PC-3 (cell line): ENCODE measurements around the gene SRI. TPM values are rescaled to one million over a fixed set of nuclear protein-coding genes. Genes with fewer than 3 reads are reported as not detected.
"Not testable (repeated sequence)": the region's sequence is repeated elsewhere in the genome, so short reads cannot be mapped to it uniquely, and the experiment has no call there.

Experiments used
- ATAC-seq: fragments of 200-7000 bp; cut with Tn5 transposase; 2 replicates; pipeline ENCODE4 v1.9.1; 2020; ENCODE audit warnings: mild to moderate bottlenecking, moderate library complexity
- BruUV-seq: library from RNA; stranded (reverse); fragments of 400-500 nt; replicated peaks from 2 replicates; lab custom pipeline; 2021; lab: Mats Ljungman, UMichigan
- CTCF ChIA-PET: fragments of 300-600 bp; sonication (Branson Sonifier 250); formaldehyde crosslinking; loops from one replicate; lab custom pipeline; 2022; ENCODE audit warnings: antibody characterized with exemption; lab: Charles Lee
- POLR2A ChIA-PET: fragments of 300-600 bp; sonication (Branson Sonifier 250); formaldehyde crosslinking; loops from one replicate; lab custom pipeline; 2022; ENCODE audit warnings: antibody characterized with exemption; ENCODE audit not compliant: unreplicated experiment; lab: Charles Lee
- DNase-seq: peaks from one replicate; pipeline ENCODE4 v3.0.0-alpha.2; 2015
- H2AFZ ChIP-seq: fragments of 300-600 bp; sonication (generic); 2 replicates; pipeline ENCODE4 v1.6.0; 2016; ENCODE audit warnings: antibody characterized with exemption, low read length
- H3F3A ChIP-seq: fragments of 300-600 bp; sonication (generic); one replicate; pipeline ENCODE4 v1.6.0; 2017; ENCODE audit warnings: antibody characterized with exemption, low read length, control low read depth, mild to moderate bottlenecking; ENCODE audit not compliant: unreplicated experiment
- H3K27ac ChIP-seq: fragments of 300-600 bp; sonication (generic); 2 replicates; pipeline ENCODE4 v1.5.1; 2016; ENCODE audit warnings: mild to moderate bottlenecking, low read length
- H3K27me3 ChIP-seq: fragments of 300-600 bp; sonication (generic); 2 replicates; pipeline ENCODE4 v1.6.1; 2016; ENCODE audit warnings: low read length, mixed read lengths
- H3K36me3 ChIP-seq: fragments of 300-600 bp; sonication (generic); 2 replicates; pipeline ENCODE4 v1.6.1; 2016; ENCODE audit warnings: low read depth, mixed run types, low read length, mixed read lengths
- H3K4me1 ChIP-seq: fragments of 300-600 bp; sonication (generic); 2 replicates; pipeline ENCODE4 v1.5.1; 2016; ENCODE audit warnings: low read length; ENCODE audit not compliant: insufficient read depth
- H3K4me2 ChIP-seq: fragments of 300-600 bp; sonication (generic); 2 replicates; pipeline ENCODE4 v1.6.0; 2016; ENCODE audit warnings: low read length
- H3K4me3 ChIP-seq: fragments of 300-600 bp; sonication (generic); 2 replicates; pipeline ENCODE4 v1.5.1; 2016; ENCODE audit warnings: mild to moderate bottlenecking, low read length, mixed read lengths
- H3K79me2 ChIP-seq: fragments of 300-600 bp; sonication (generic); 2 replicates; pipeline ENCODE4 v1.6.1; 2017; ENCODE audit warnings: low read length, mixed read lengths
- H3K9ac ChIP-seq: fragments of 300-600 bp; sonication (generic); 2 replicates; pipeline ENCODE4 v1.6.0; 2016; ENCODE audit warnings: mild to moderate bottlenecking, low read length
- H3K9me2 ChIP-seq: fragments of 300-600 bp; sonication (generic); replicated peaks from 2 replicates; pipeline ENCODE4 v1.6.1; 2016; ENCODE audit warnings: mixed run types, low read length, mixed read lengths
- H3K9me3 ChIP-seq: fragments of 300-600 bp; sonication (generic); 2 replicates; pipeline ENCODE4 v1.6.1; 2016; ENCODE audit warnings: low read length, mixed read lengths
- H4K20me1 ChIP-seq: fragments of 300-600 bp; sonication (generic); 2 replicates; pipeline ENCODE4 v1.6.1; 2016; ENCODE audit warnings: low read length, mixed read lengths
- CTCF ChIP-seq: fragments of 300-600 bp; sonication (generic); conservative IDR thresholded peaks from 2 replicates; pipeline ENCODE4 v1.5.1; 2017; ENCODE audit warnings: antibody characterized with exemption, low read depth, mild to moderate bottlenecking, low read length
- EZH2 ChIP-seq: fragments of 300-600 bp; sonication (generic); IDR thresholded peaks from one replicate; pipeline ENCODE4 v1.6.1; 2017; ENCODE audit warnings: antibody characterized with exemption, mild to moderate bottlenecking, low read length; ENCODE audit not compliant: unreplicated experiment
- EZH2phosphoT487 ChIP-seq: fragments of 300-600 bp; sonication (generic); IDR thresholded peaks from 2 replicates; pipeline ENCODE4 v1.6.1; 2018; ENCODE audit warnings: mild to moderate bottlenecking, antibody characterized with exemption, low read length, borderline replicate concordance
- intact Hi-C: fragments of 100-400 bp; cut with micrococcal nuclease; formaldehyde crosslinking; loops from 2 replicates; pipeline ENCODE4 v1.9.0; 2023
- total RNA-seq: library from RNA; depleted of rRNA; stranded (reverse); fragments of >200 nt; gene quantifications from 2 replicates; pipeline ENCODE4 v1.2.3, GENCODE V29; 2014

SRI gene
- total RNA-seq, 1 experiment from 2014 or later: 151 TPM

DNA sequence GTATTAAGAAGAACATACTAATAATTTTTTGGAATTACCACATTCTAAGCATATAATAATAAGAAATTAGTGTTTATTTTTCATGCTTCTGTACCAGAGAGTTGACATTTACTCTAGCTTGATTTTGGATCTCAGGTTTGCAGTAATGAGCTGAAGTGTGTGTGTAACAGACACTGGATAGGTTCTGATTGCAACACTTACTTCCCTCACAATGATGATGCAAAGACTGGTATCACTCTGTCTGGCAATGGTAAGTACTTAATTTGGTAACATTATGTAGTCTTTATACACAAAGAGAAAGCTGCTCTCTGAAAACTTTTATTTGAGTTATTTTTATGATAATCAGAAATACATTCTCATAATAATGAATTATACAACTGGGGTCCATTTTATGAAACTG, 54.1 kb downstream of the SRI start:
- no peak overlapping the region for H3K9ac ChIP-seq
- BruUV-seq: no TSS peak
- H3K27me3 ChIP-seq: no peaks in the 10 kb centered on the region
- no peak for ATAC-seq
- H3F3A ChIP-seq: no peaks in the 10 kb centered on the region
- H3K79me2 ChIP-seq: no peaks in the 10 kb centered on the region
- intact Hi-C loops: loop anchor here (10.0 kb wide), 1 partner anchor 661 kb away; no protein-coding TSS in a partner anchor
- no peaks in the 10 kb centered on the region for H4K20me1 ChIP-seq
- H2AFZ ChIP-seq: no peak overlapping the region
- H3K27ac ChIP-seq: no peak overlapping the region
- no peaks in the 10 kb centered on the region for H3K36me3 ChIP-seq
- TF ChIP-seq CTCF: no peak
- TF ChIP-seq EZH2phosphoT487: no peak
- TF ChIP-seq EZH2: no peak
- H3K9me3 ChIP-seq: no peaks in the 10 kb centered on the region
- H3K4me2 ChIP-seq: no peak overlapping the region
- H3K4me1 ChIP-seq: no peaks in the 10 kb centered on the region
- POLR2A ChIA-PET: no interaction called here
- no peak overlapping the region for H3K4me3 ChIP-seq
- CTCF ChIA-PET: no interaction called here
- H3K9me2 ChIP-seq: no peaks in the 10 kb centered on the region
- DNase-seq: no peak

GRCh38 chr7:88159741-88160140, 60.1 kb downstream of the SRI start:
- BruUV-seq, H3K4me2 ChIP-seq, H4K20me1 ChIP-seq, POLR2A ChIA-PET, H3K4me1 ChIP-seq, H3K9ac ChIP-seq, H3K27ac ChIP-seq, H3K36me3 ChIP-seq, H2AFZ ChIP-seq, H3K9me2 ChIP-seq, H3K9me3 ChIP-seq, H3K79me2 ChIP-seq, DNase-seq, H3F3A ChIP-seq, CTCF ChIA-PET, ATAC-seq, H3K27me3 ChIP-seq, H3K4me3 ChIP-seq: not testable (repeated sequence)
- intact Hi-C loops: loop anchor here (10.0 kb wide), 1 partner anchor 655 kb away; no protein-coding TSS in a partner anchor

DNA sequence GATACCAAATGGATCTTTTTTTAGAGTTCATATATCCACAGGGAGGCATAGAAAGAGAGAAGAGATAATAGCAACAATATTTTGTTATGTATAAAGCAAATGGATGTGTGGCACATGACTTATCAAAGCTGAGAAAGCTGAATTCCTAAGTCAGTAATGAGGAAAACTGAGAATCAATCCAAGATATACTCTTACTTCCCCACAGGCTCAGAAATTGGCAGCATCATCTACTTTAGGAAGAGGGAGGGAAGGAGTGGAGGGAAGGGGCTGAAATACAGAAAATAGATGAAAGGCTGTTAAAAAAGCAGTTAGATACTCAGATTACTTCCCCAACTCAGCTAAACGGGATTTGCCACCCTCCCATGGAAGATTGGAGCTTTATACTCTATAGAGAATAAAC, 63.5 kb downstream of the SRI start:
- no TSS peak for BruUV-seq
- H3K36me3 ChIP-seq: no peaks in the 10 kb centered on the region
- H3K79me2 ChIP-seq: no peaks in the 10 kb centered on the region
- no peaks in the 10 kb centered on the region for H3K9me2 ChIP-seq
- no peak overlapping the region for H2AFZ ChIP-seq
- POLR2A ChIA-PET: no interaction called here
- H3K4me2 ChIP-seq: no peak overlapping the region
- intact Hi-C loops: no loop called here
- DNase-seq (no peak), ATAC-seq (no peak)
- no peak for TF ChIP-seq EZH2
- CTCF ChIA-PET: no interaction called here
- H3K27ac ChIP-seq: no peak overlapping the region
- H3K4me1 ChIP-seq: no peaks in the 10 kb centered on the region
- H3K4me3 ChIP-seq: no peak overlapping the region
- H3K27me3 ChIP-seq: no peaks in the 10 kb centered on the region
- no peaks in the 10 kb centered on the region for H3F3A ChIP-seq
- no peaks in the 10 kb centered on the region for H3K9me3 ChIP-seq
- no peaks in the 10 kb centered on the region for H4K20me1 ChIP-seq
- H3K9ac ChIP-seq: no peak overlapping the region

DNA sequence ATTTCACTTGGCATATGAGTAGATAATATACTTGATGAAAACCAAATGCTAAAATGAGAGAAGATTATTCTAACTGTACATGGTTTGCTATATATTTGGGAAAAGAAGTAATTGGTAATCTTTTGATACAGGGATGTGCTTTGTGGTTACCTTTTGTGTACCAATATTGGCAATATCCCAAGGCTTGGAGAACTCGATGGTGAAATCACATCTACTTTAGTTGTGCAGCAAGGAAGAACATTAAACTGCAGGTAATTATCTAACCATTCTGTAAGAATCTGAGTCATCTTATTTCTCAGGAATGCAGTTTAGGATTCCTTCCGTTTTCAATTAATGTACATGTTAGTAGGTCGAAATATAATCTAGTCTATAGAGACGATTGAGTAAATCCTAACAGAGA, 64.1 kb downstream of the SRI start:
- no peak for ATAC-seq
- H3K4me3 ChIP-seq: no peak overlapping the region
- POLR2A ChIA-PET: no interaction called here

More for the DNA sequence above, 64.1 kb downstream of the SRI start:
- no peaks in the 10 kb centered on the region for H3K36me3 ChIP-seq
- TF ChIP-seq EZH2 (no peak), EZH2phosphoT487 (no peak), CTCF (no peak)
- H3K79me2 ChIP-seq: no peaks in the 10 kb centered on the region
- no peaks in the 10 kb centered on the region for H3K4me1 ChIP-seq
- no peak overlapping the region for H3K9ac ChIP-seq
- CTCF ChIA-PET: no interaction called here
- H3K27me3 ChIP-seq: no peaks in the 10 kb centered on the region
- H3F3A ChIP-seq: no peaks in the 10 kb centered on the region
- no peak for DNase-seq
- intact Hi-C loops: no loop called here
- no peak overlapping the region for H2AFZ ChIP-seq
- H3K27ac ChIP-seq: no peak overlapping the region
- no TSS peak for BruUV-seq
- no peaks in the 10 kb centered on the region for H3K9me3 ChIP-seq
- no peaks in the 10 kb centered on the region for H4K20me1 ChIP-seq
- H3K4me2 ChIP-seq: no peak overlapping the region
- H3K9me2 ChIP-seq: no peaks in the 10 kb centered on the region
